ENCODE data around the gene SVBP.

The SVBP gene

GRCh38 chr1:42766741-42767509 is 50.3 kb downstream of the SVBP start, which contains the start of the genes C1orf50 and P3H1:
Gene C1orf50 (plus strand): TSS chr1:42767249. CDS start chr1:42767312, 63 bp downstream.
Gene P3H1 (minus strand): TSS chr1:42767028. CDS start chr1:42766971, 57 bp downstream.
- H3K4me3 ChIP-seq (ENCODE audit: low read depth, low read length) = peak within 1 kb of the TSS; percentile 100
- peak; percentile 89 for DNase-seq (ENCODE audit: low read depth, low spot score)
- TF ChIP-seq CTCF (IDR thresholded peaks at IDR 0.05; ENCODE audit: insufficient read depth, low read length, missing control alignments) = no peak
- ChIA-PET POLR2A (interaction anchor here (0.6 to 2.0 kb wide), 13 partner anchors 11 to 1270 kb away, joined by 3 to 9 read pairs (median 4); partner anchors contain the start of genes ERMAP, SVBP, TMEM269 and ZNF691), CTCF (interaction anchor here (0.8 to 4.7 kb wide), 12 partner anchors 10 to 619 kb away, joined by 3 to 59 read pairs (median 4); partner anchors contain the start of genes CLDN19 and ZNF691)

GRCh38 chr1:42765832-42766740 is 51.1 kb downstream of the SVBP start:
- no peak for DNase-seq (ENCODE audit: low read depth, low spot score)
- peak overlapping the region; percentile 100 for H3K4me3 ChIP-seq (ENCODE audit: low read depth, low read length)
- peak; percentile 61 for TF ChIP-seq CTCF (IDR thresholded peaks at IDR 0.05; ENCODE audit: insufficient read depth, low read length, missing control alignments)
- CTCF ChIA-PET = interaction anchor here (0.8 to 4.7 kb wide), 15 partner anchors 9 to 618 kb away, joined by 3 to 59 read pairs (median 4); partner anchors contain the start of genes CLDN19 and ZNF691
- POLR2A ChIA-PET = interaction anchor here (0.6 to 1.8 kb wide), 18 partner anchors 12 to 1269 kb away, joined by 3 to 9 read pairs (median 4); partner anchors contain the start of genes ERMAP, SVBP, TMEM269 and YBX1

GRCh38 chr1:42765269-42765668 is 51.9 kb downstream of the SVBP start:
- POLR2A ChIA-PET = interaction anchor here (0.8 to 1.5 kb wide), 5 partner anchors 20 to 108 kb away, joined by 3 to 5 read pairs (median 3); partner anchors contain the start of gene YBX1
- DNase-seq (ENCODE audit: low read depth, low spot score) = no peak
- CTCF ChIA-PET = interaction anchor here (0.9 to 4.7 kb wide), 8 partner anchors 8 to 587 kb away, joined by 3 to 59 read pairs (median 14); no protein-coding TSS in a partner anchor
- TF ChIP-seq CTCF (IDR thresholded peaks at IDR 0.05; ENCODE audit: insufficient read depth, low read length, missing control alignments) = no peak
- peak overlapping the region; percentile 100 for H3K4me3 ChIP-seq (ENCODE audit: low read depth, low read length)

- H3K4me3 ChIP-seq (ENCODE audit: low read depth, low read length) = no peak overlapping the region
- no peak for TF ChIP-seq CTCF (IDR thresholded peaks at IDR 0.05; ENCODE audit: insufficient read depth, low read length, missing control alignments)
- ChIA-PET CTCF (interaction anchor here (1.1 to 3.8 kb wide), 6 partner anchors 8 to 312 kb away, joined by 3 to 15 read pairs (median 4); no protein-coding TSS in a partner anchor), POLR2A (no interaction called here)
- DNase-seq (ENCODE audit: low read depth, low spot score) = no peak
Measured at GRCh38 chr1:42762269-42762668, 54.9 kb downstream of the SVBP start.

GRCh38 chr1:42761567-42761966 is 55.6 kb downstream of the SVBP start:
- ChIA-PET CTCF (interaction anchor here (1.1 to 3.8 kb wide), 4 partner anchors 11 to 225 kb away, joined by 3 to 15 read pairs (median 4); no protein-coding TSS in a partner anchor), POLR2A (no interaction called here)
- no peak overlapping the region for H3K4me3 ChIP-seq (ENCODE audit: low read depth, low read length)
- DNase-seq (ENCODE audit: low read depth, low spot score) = no peak
- no peak for TF ChIP-seq CTCF (IDR thresholded peaks at IDR 0.05; ENCODE audit: insufficient read depth, low read length, missing control alignments)
